Hepatocyte (in vitro differentiated cells): Measurements from ENCODE around the gene ARHGAP18. TPM values are rescaled to one million over a fixed set of nuclear protein-coding genes. Genes with fewer than 3 reads are reported as not detected.

ENCODE experiments used
- DNase-seq: peaks from one replicate; pipeline ENCODE4 v3.0.0-alpha.2; 2016; ENCODE audit warnings: low spot score
- H2AFZ ChIP-seq: fragments of 200-600 bp; sonication (generic); 2 replicates; pipeline ENCODE4 v1.6.0; 2016; ENCODE audit warnings: antibody characterized with exemption, mild to moderate bottlenecking
- H3K27ac ChIP-seq: fragments of 200-600 bp; sonication (generic); 2 replicates; pipeline ENCODE4 v1.5.1; 2016; ENCODE audit warnings: mild to moderate bottlenecking
- H3K27me3 ChIP-seq: fragments of 200-600 bp; sonication (generic); 2 replicates; pipeline ENCODE4 v1.6.1; 2016
- H3K36me3 ChIP-seq: fragments of 200-600 bp; sonication (generic); replicated peaks from 2 replicates; pipeline ENCODE4 v1.5.1; 2016; ENCODE audit warnings: low read depth; ENCODE audit not compliant: insufficient read depth
- H3K4me1 ChIP-seq: fragments of 200-600 bp; sonication (generic); 2 replicates; pipeline ENCODE4 v1.5.1; 2016; ENCODE audit warnings: mild to moderate bottlenecking, moderate library complexity; ENCODE audit not compliant: insufficient read depth
- H3K4me2 ChIP-seq: fragments of 200-600 bp; sonication (generic); 2 replicates; pipeline ENCODE4 v1.6.0; 2016
- H3K4me3 ChIP-seq: fragments of 200-600 bp; sonication (generic); 2 replicates; pipeline ENCODE4 v1.5.1; 2016; ENCODE audit warnings: mild to moderate bottlenecking
- H3K79me2 ChIP-seq: fragments of 200-600 bp; sonication (generic); 2 replicates; pipeline ENCODE4 v1.6.0; 2017; ENCODE audit warnings: mild to moderate bottlenecking
- H3K9me2 ChIP-seq: fragments of 200-600 bp; sonication (generic); replicated peaks from 2 replicates; pipeline ENCODE4 v1.6.0; 2017; ENCODE audit warnings: mild to moderate bottlenecking; ENCODE audit not compliant: insufficient read depth
- H3K9me3 ChIP-seq: fragments of 200-600 bp; sonication (generic); 2 replicates; pipeline ENCODE4 v1.5.1; 2016; ENCODE audit warnings: low read depth, mild to moderate bottlenecking
- H4K20me1 ChIP-seq: fragments of 200-600 bp; sonication (generic); 2 replicates; pipeline ENCODE4 v1.6.0; 2016; ENCODE audit warnings: mild to moderate bottlenecking; ENCODE audit not compliant: insufficient read depth, poor library complexity, severe bottlenecking
- CTCF ChIP-seq: fragments of 200-600 bp; sonication (generic); IDR thresholded peaks from 2 replicates; pipeline ENCODE4 v1.5.1; 2016; ENCODE audit warnings: antibody characterized with exemption, mild to moderate bottlenecking; ENCODE audit not compliant: poor library complexity
- EZH2 ChIP-seq: fragments of 200-600 bp; sonication (generic); IDR thresholded peaks from 2 replicates; pipeline ENCODE4 v1.6.1; 2016; ENCODE audit warnings: antibody characterized with exemption, mild to moderate bottlenecking, borderline replicate concordance
- EZH2phosphoT487 ChIP-seq: fragments of 200-600 bp; sonication (generic); IDR thresholded peaks from one replicate; pipeline ENCODE4 v1.6.1; 2018; ENCODE audit warnings: antibody characterized with exemption, mild to moderate bottlenecking, low read depth, moderate library complexity; ENCODE audit not compliant: unreplicated experiment, severe bottlenecking
- WGBS: methylation state at CpG from one replicate; pipeline ENCODE4 v1.1.6; 2016; ENCODE audit warnings: low lambda C conversion rate; ENCODE audit errors: missing lambda C conversion rate; 5-methylcytosine and 5-hydroxymethylcytosine counted together
- polyA plus RNA-seq: library from polyadenylated mRNA; unstranded; fragments of >200 nt; fragmentation: Nextera tagmentation; extraction: Ambion mirVana; gene quantifications from 2 replicates; pipeline ENCODE4 v1.2.1, GENCODE V29; 2016
- total RNA-seq: library from RNA; depleted of rRNA; stranded (reverse); fragments of >200 nt; gene quantifications from 2 replicates; pipeline ENCODE4 v1.2.3, GENCODE V29; 2014

Gene ARHGAP18
- total and polyA plus RNA-seq, 2 experiments from 2014 or later: 14.7 to 34.8 TPM

GRCh38 chr6:129691043-129691640 lies 18.8 kb downstream of the ARHGAP18 start:
- 77% methylated on average over 5 of the region's 5 CpGs for WGBS

DNA sequence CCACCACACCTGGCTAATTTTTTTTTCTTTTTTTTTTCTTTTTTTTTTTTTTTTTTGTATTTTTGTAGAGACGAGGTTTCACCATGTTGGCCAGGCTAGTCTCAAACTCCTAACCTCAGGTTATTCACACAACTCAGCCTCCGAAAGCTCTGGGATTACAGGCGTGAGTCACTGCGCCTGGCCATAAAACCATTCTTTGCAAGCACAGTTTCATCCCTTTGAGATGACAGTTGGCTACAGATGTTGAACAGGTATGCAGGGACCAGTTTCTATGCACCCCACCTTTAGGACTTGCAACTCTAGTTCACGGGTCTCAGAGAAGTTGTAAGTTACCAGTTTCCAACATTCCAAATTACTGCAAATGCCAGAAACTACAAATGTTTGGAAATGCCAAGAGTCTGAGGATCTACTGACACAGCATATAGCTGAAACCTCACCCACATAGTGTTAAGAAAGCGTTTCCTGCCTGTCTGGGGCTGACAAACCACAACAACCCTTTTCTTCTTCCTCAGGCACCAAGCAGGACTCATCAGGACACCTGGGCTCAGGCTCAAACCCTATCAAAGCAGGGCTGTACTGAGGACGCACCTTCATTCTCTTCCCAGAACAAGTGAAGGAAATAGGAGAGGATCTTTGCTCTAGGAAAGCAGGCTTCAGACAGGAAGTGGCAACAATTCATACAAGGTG lies 22.9 kb downstream of the ARHGAP18 start:
- no peak overlapping the region for H3K4me2 ChIP-seq

More at GRCh38 chr6:129691043-129691640, 18.8 kb downstream of the ARHGAP18 start:
- no peak for DNase-seq
- no peaks in the 10 kb centered on the region for H3K27me3 ChIP-seq
- H4K20me1 ChIP-seq: no peaks in the 10 kb centered on the region
- H3K27ac ChIP-seq: no peak overlapping the region
- H3K9me3 ChIP-seq: no peaks in the 10 kb centered on the region
- no peak overlapping the region for H2AFZ ChIP-seq
- H3K36me3 ChIP-seq: no peaks in the 10 kb centered on the region
- H3K4me3 ChIP-seq: no peak overlapping the region
- TF ChIP-seq EZH2 (no peak), CTCF (no peak), EZH2phosphoT487 (no peak)
- H3K4me2 ChIP-seq: peak overlapping the region; percentile 41
- peaks cover 84% of the 10 kb centered on the region for H3K79me2 ChIP-seq
- H3K9me2 ChIP-seq: no peaks in the 10 kb centered on the region
- H3K4me1 ChIP-seq: peaks cover 13% of the 10 kb centered on the region

GRCh38 chr6:129685662-129686031 lies 24.3 kb downstream of the ARHGAP18 start:
- peaks cover 71% of the 10 kb centered on the region for H3K79me2 ChIP-seq

More for the DNA sequence above, 22.9 kb downstream of the ARHGAP18 start:
- WGBS: 83% methylated on average over 7 of the region's 7 CpGs
- Histone ChIP-seq H3K9me3 (no peaks in the 10 kb centered on the region), H3K9me2 (no peaks in the 10 kb centered on the region), H3K27me3 (no peaks in the 10 kb centered on the region), H4K20me1 (no peaks in the 10 kb centered on the region), H3K27ac (no peak overlapping the region), H3K4me1 (peaks cover 16% of the 10 kb centered on the region), H2AFZ (no peak overlapping the region), H3K36me3 (no peaks in the 10 kb centered on the region), H3K4me3 (no peak overlapping the region), H3K79me2 (peaks cover 74% of the 10 kb centered on the region)
- no peak for DNase-seq
- no peak for TF ChIP-seq EZH2
- no peak for TF ChIP-seq EZH2phosphoT487
- no peak for TF ChIP-seq CTCF

More at GRCh38 chr6:129685662-129686031, 24.3 kb downstream of the ARHGAP18 start:
- no peak for DNase-seq
- Histone ChIP-seq H2AFZ (no peak overlapping the region), H3K27me3 (no peaks in the 10 kb centered on the region), H3K4me2 (no peak overlapping the region), H3K9me2 (no peaks in the 10 kb centered on the region), H3K27ac (no peak overlapping the region), H3K9me3 (no peaks in the 10 kb centered on the region), H4K20me1 (no peaks in the 10 kb centered on the region), H3K4me3 (no peak overlapping the region), H3K4me1 (peaks cover 16% of the 10 kb centered on the region), H3K36me3 (no peaks in the 10 kb centered on the region)
- TF ChIP-seq EZH2 (no peak), CTCF (no peak), EZH2phosphoT487 (no peak)
- WGBS: 98% methylated on average over 5 of the region's 5 CpGs
